OCI-LY3 (cell line): Measurements from ENCODE around the gene ABHD17A.

Experiments
- CTCF ChIP-seq: fragments of 200-600, 300-600 bp; sonication (generic); IDR thresholded peaks from 2 replicates; pipeline ENCODE4 v1.5.1; 2014; ENCODE audit warnings: antibody characterized with exemption, low read length, low read depth
- EZH2phosphoT487 ChIP-seq: fragments of 200-600 bp; shearing (Covaris generic); IDR thresholded peaks from 2 replicates; pipeline ENCODE4 v1.6.1; 2018; ENCODE audit warnings: antibody characterized with exemption, mixed run types, low read depth

DNA sequence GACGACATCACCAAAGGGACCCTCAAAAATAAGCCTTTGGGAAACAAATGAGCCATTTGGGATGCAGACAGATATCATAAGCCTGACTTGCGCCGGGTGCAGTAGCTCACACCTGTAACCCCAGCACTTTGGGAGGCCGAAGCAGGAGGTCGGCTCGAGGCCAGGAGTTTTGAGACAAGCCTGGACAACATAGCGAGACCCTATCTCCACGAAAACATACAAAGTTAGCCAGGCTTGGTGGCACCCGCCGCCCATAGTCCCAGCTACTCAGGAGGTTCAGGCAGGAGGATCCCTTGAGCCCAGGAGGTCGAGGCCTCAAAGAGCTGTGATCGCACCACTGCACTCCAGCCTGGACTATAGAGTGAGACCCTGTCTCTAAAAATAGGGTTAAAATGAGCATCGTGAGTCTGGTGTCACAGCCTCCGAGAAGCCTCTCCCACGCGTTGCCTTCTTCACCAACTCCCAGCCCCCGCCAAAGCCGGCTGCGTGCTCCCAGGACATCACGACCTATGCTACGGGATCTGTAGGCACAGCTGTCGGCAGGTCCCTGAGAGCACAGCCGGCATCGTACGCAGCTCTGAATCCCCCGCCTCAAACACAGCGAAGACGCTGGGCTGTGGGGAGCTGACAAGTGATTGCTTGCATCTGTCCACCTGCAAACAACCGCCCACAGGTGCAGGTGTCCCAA lies 38.6 kb downstream of the ABHD17A start:
- TF ChIP-seq CTCF = no peak
- no peak for TF ChIP-seq EZH2phosphoT487
